RWPE2 (cell line): ENCODE data around the gene DLX6.

ENCODE experiments used
- ATAC-seq: fragments of 200-7000 bp; cut with Tn5 transposase; 3 replicates; pipeline ENCODE4 v1.9.1; 2021; ENCODE audit warnings: low read depth
- DNase-seq: peaks from one replicate; pipeline ENCODE4 v3.0.0-alpha.2; 2020; ENCODE audit warnings: low spot score
- H3K27ac ChIP-seq: fragments of 450-650 bp; 2 replicates; pipeline ENCODE4 v1.5.1; 2017; ENCODE audit warnings: mild to moderate bottlenecking; ENCODE audit not compliant: poor library complexity, severe bottlenecking
- H3K27me3 ChIP-seq: fragments of 250-450 bp; sonication (Bioruptor Pico); 2 replicates; pipeline ENCODE4 v1.5.1; 2021; ENCODE audit warnings: mild to moderate bottlenecking, moderate library complexity; ENCODE audit not compliant: insufficient read depth, poor library complexity, severe bottlenecking
- H3K36me3 ChIP-seq: fragments of 250-450 bp; sonication (Bioruptor Pico); 2 replicates; pipeline ENCODE4 v1.5.1; 2020; ENCODE audit warnings: low read depth, mild to moderate bottlenecking, moderate library complexity
- H3K4me1 ChIP-seq: fragments of 250-450 bp; sonication (Bioruptor Pico); 2 replicates; pipeline ENCODE4 v1.5.1; 2021; ENCODE audit warnings: mild to moderate bottlenecking, moderate library complexity; ENCODE audit not compliant: insufficient read depth, poor library complexity, severe bottlenecking
- H3K4me3 ChIP-seq: fragments of 250-450 bp; sonication (Bioruptor Pico); 2 replicates; pipeline ENCODE4 v1.5.1; 2021; ENCODE audit warnings: mild to moderate bottlenecking, moderate library complexity; ENCODE audit not compliant: severe bottlenecking
- H3K9me3 ChIP-seq: fragments of 250-450 bp; sonication (Bioruptor Pico); 2 replicates; pipeline ENCODE4 v1.5.1; 2021; ENCODE audit warnings: mild to moderate bottlenecking, moderate library complexity; ENCODE audit not compliant: severe bottlenecking
- CTCF ChIP-seq: fragments of 450-650 bp; IDR thresholded peaks from one replicate; pipeline ENCODE4 v1.5.1; 2017; ENCODE audit warnings: mild to moderate bottlenecking, moderate library complexity; ENCODE audit not compliant: poor library complexity, severe bottlenecking

The DLX6 gene

GRCh38 chr7:96997512-96998032 lies 7.8 kb upstream of the DLX6 start:
- ATAC-seq (no peak), DNase-seq (no peak)
- no peaks in the 10 kb centered on the region for H3K4me1 ChIP-seq
- no peaks in the 10 kb centered on the region for H3K36me3 ChIP-seq
- TF ChIP-seq CTCF, result no peak
- no peaks in the 10 kb centered on the region for H3K9me3 ChIP-seq
- no peak overlapping the region for H3K4me3 ChIP-seq
- no peak overlapping the region for H3K27ac ChIP-seq
- H3K27me3 ChIP-seq, result peaks cover 87% of the 10 kb centered on the region

GRCh38 chr7:96998333-96998732 lies 7.0 kb upstream of the DLX6 start:
- no peak overlapping the region for H3K27ac ChIP-seq
- no peaks in the 10 kb centered on the region for H3K9me3 ChIP-seq
- no peak overlapping the region for H3K4me3 ChIP-seq
- no peak for TF ChIP-seq CTCF
- H3K36me3 ChIP-seq, result no peaks in the 10 kb centered on the region
- ATAC-seq (no peak), DNase-seq (no peak)
- H3K4me1 ChIP-seq, result no peaks in the 10 kb centered on the region
- peaks cover 87% of the 10 kb centered on the region for H3K27me3 ChIP-seq

GRCh38 chr7:96998744-96999143 lies 6.6 kb upstream of the DLX6 start:
- no peaks in the 10 kb centered on the region for H3K4me1 ChIP-seq
- no peak for TF ChIP-seq CTCF
- no peak overlapping the region for H3K27ac ChIP-seq
- ATAC-seq, result no peak
- no peaks in the 10 kb centered on the region for H3K9me3 ChIP-seq
- no peak for DNase-seq
- H3K27me3 ChIP-seq, result peaks cover 87% of the 10 kb centered on the region
- no peak overlapping the region for H3K4me3 ChIP-seq
- H3K36me3 ChIP-seq, result no peaks in the 10 kb centered on the region

- DNase-seq (no peak), ATAC-seq (no peak)
- H3K9me3 ChIP-seq, result no peaks in the 10 kb centered on the region
- no peak for TF ChIP-seq CTCF
- no peaks in the 10 kb centered on the region for H3K4me1 ChIP-seq
- H3K27ac ChIP-seq, result no peak overlapping the region
- H3K27me3 ChIP-seq, result peaks cover 87% of the 10 kb centered on the region
- no peaks in the 10 kb centered on the region for H3K36me3 ChIP-seq
- H3K4me3 ChIP-seq, result no peak overlapping the region
Measured at GRCh38 chr7:97001221-97001620, 4.1 kb upstream of the DLX6 start.

- no peak for ATAC-seq
- Histone ChIP-seq H3K4me1 (no peaks in the 10 kb centered on the region), H3K27ac (no peak overlapping the region), H3K9me3 (no peaks in the 10 kb centered on the region), H3K27me3 (peaks cover 84% of the 10 kb centered on the region), H3K4me3 (no peak overlapping the region), H3K36me3 (no peaks in the 10 kb centered on the region)
- no peak for TF ChIP-seq CTCF
- DNase-seq, result no peak
Measured at GRCh38 chr7:97001656-97002554, 3.4 kb upstream of the DLX6 start.
